ENCODE measurements around the gene DAND5.

DAND5 gene

GRCh38 chr19:12990431-12990830 is 21.1 kb downstream of the DAND5 start:
- Histone ChIP-seq H3K4me3 (ENCODE audit: severe bottlenecking) (no peak overlapping the region), H3K27me3 (ENCODE audit: insufficient read depth, poor library complexity, severe bottlenecking) (no peaks in the 10 kb centered on the region), H3K4me1 (ENCODE audit: insufficient read depth, poor library complexity, severe bottlenecking) (no peaks in the 10 kb centered on the region), H3K36me3 (ENCODE audit: low read depth) (no peaks in the 10 kb centered on the region), H3K9me3 (ENCODE audit: severe bottlenecking) (no peaks in the 10 kb centered on the region), H3K27ac (ENCODE audit: poor library complexity, severe bottlenecking) (no peak overlapping the region)
- DNase-seq (ENCODE audit: low spot score) (no peak), ATAC-seq (ENCODE audit: low read depth) (no peak)
- TF ChIP-seq CTCF (IDR thresholded peaks at IDR 0.05; ENCODE audit: poor library complexity, severe bottlenecking): no peak

- Histone ChIP-seq H3K36me3 (ENCODE audit: low read depth) (no peaks in the 10 kb centered on the region), H3K27ac (ENCODE audit: poor library complexity, severe bottlenecking) (no peak overlapping the region), H3K4me3 (ENCODE audit: severe bottlenecking) (no peak overlapping the region), H3K27me3 (ENCODE audit: insufficient read depth, poor library complexity, severe bottlenecking) (no peaks in the 10 kb centered on the region), H3K4me1 (ENCODE audit: insufficient read depth, poor library complexity, severe bottlenecking) (no peaks in the 10 kb centered on the region), H3K9me3 (ENCODE audit: severe bottlenecking) (no peaks in the 10 kb centered on the region)
- no peak for DNase-seq (ENCODE audit: low spot score)
- no peak for TF ChIP-seq CTCF (IDR thresholded peaks at IDR 0.05; ENCODE audit: poor library complexity, severe bottlenecking)
- ATAC-seq (ENCODE audit: low read depth): no peak
These were observed 21.5 kb downstream of the DAND5 start for GRCh38 chr19:12990853-12991252.

- Histone ChIP-seq H3K4me1 (ENCODE audit: insufficient read depth, poor library complexity, severe bottlenecking) (no peaks in the 10 kb centered on the region), H3K4me3 (ENCODE audit: severe bottlenecking) (no peak overlapping the region), H3K36me3 (ENCODE audit: low read depth) (no peaks in the 10 kb centered on the region), H3K9me3 (ENCODE audit: severe bottlenecking) (no peaks in the 10 kb centered on the region), H3K27ac (ENCODE audit: poor library complexity, severe bottlenecking) (no peak overlapping the region), H3K27me3 (ENCODE audit: insufficient read depth, poor library complexity, severe bottlenecking) (no peaks in the 10 kb centered on the region)
- DNase-seq (ENCODE audit: low spot score) (no peak), ATAC-seq (ENCODE audit: low read depth) (no peak)
- TF ChIP-seq CTCF (IDR thresholded peaks at IDR 0.05; ENCODE audit: poor library complexity, severe bottlenecking): no peak
These were observed 21.9 kb downstream of the DAND5 start for GRCh38 chr19:12991296-12991695.

- DNase-seq (ENCODE audit: low spot score): no peak
- no peak for TF ChIP-seq CTCF (IDR thresholded peaks at IDR 0.05; ENCODE audit: poor library complexity, severe bottlenecking)
- no peak for ATAC-seq (ENCODE audit: low read depth)
- H3K27me3 ChIP-seq (ENCODE audit: insufficient read depth, poor library complexity, severe bottlenecking): no peaks in the 10 kb centered on the region
- H3K9me3 ChIP-seq (ENCODE audit: severe bottlenecking): no peaks in the 10 kb centered on the region
- no peaks in the 10 kb centered on the region for H3K36me3 ChIP-seq (ENCODE audit: low read depth)
- H3K4me1 ChIP-seq (ENCODE audit: insufficient read depth, poor library complexity, severe bottlenecking): no peaks in the 10 kb centered on the region
- no peak overlapping the region for H3K4me3 ChIP-seq (ENCODE audit: severe bottlenecking)
- H3K27ac ChIP-seq (ENCODE audit: poor library complexity, severe bottlenecking): no peak overlapping the region
These were observed 23.4 kb downstream of the DAND5 start for GRCh38 chr19:12992729-12993128.

GRCh38 chr19:12993562-12993961 is 24.2 kb downstream of the DAND5 start:
- H3K4me3 ChIP-seq (ENCODE audit: severe bottlenecking): no peak overlapping the region
- ATAC-seq (ENCODE audit: low read depth): no peak
- no peak overlapping the region for H3K27ac ChIP-seq (ENCODE audit: poor library complexity, severe bottlenecking)
- H3K9me3 ChIP-seq (ENCODE audit: severe bottlenecking): no peaks in the 10 kb centered on the region
- H3K36me3 ChIP-seq (ENCODE audit: low read depth): no peaks in the 10 kb centered on the region; the same call in 1 of the 2 replicates
- no peaks in the 10 kb centered on the region for H3K4me1 ChIP-seq (ENCODE audit: insufficient read depth, poor library complexity, severe bottlenecking)
- TF ChIP-seq CTCF (IDR thresholded peaks at IDR 0.05; ENCODE audit: poor library complexity, severe bottlenecking): no peak
- no peaks in the 10 kb centered on the region for H3K27me3 ChIP-seq (ENCODE audit: insufficient read depth, poor library complexity, severe bottlenecking)
- DNase-seq (ENCODE audit: low spot score): no peak
